Left ventricle myocardium superior (tissue), 1 donor: Measurements from ENCODE around the gene HIVEP2. TPM values are rescaled to one million over a fixed set of nuclear protein-coding genes. Genes with fewer than 3 reads are reported as not detected.
A peak's percentile ranks its signal among the peaks of the same experiment; 100 is the strongest.

ENCODE experiments used
- ATAC-seq: fragments of 200-7000 bp; cut with Tn5 transposase; one replicate; pipeline ENCODE4 v1.9.1; 2020; ENCODE audit warnings: mild to moderate bottlenecking, moderate library complexity
- DNase-seq: peaks from one replicate; pipeline ENCODE4 v3.0.0-alpha.2; 2020
- intact Hi-C: fragments of 100-400 bp; cut with micrococcal nuclease; formaldehyde crosslinking; loops from one replicate; pipeline ENCODE4 v1.11.0; 2022
- total RNA-seq: library from RNA; stranded (reverse); fragmentation: NEBNext Ultra II Directional; extraction: Animal tissue kit (Norgen Biotek cat#: 25700); gene quantifications from one replicate; pipeline ENCODE4 v1.2.1, GENCODE V29; 2021
- donor health status: DM: no; HTN: yes; CAD: no; lungs with severe emphysema.

HIVEP2 gene
- total RNA-seq, 1 donor from 2014 or later = 14.4 TPM

DNA sequence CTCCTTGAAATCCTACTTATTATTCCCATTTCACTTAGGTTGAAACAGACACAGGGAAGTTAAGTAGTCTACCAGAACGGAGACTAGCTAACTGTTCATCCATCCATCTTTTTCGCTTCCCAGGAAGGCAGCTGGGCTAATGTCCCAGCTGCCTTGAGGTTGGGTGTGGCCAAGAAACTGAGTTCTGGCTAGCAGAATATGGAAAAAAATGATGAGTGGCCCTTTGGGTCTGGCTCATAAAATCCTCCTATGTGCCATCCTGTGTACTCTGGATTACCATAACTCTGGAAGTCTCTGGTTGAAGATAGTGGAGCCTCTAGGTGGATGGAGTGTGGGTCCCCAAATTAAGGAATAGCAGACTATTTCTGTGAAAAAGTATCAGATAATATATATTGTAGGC is 206.2 kb downstream of the HIVEP2 start:
- no peak for ATAC-seq
- no peak for DNase-seq
- intact Hi-C loops = no loop called here

DNA sequence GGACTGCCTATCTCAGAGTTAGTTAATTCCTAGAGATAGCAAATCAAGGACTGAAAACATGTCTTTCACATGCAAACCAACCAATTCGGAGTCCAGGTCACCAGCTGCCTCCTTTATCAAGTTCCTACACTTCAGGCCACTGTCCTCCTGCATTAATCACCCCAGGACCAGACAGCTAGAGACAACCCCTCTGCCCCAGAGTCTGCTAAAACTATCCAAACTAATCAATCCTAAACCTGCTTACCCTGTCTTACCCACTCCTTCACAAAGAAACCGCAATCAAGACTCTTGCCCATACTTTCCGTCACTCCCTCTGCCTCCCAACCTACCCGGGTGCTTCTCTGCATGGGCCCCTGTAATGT is 207.0 kb downstream of the HIVEP2 start:
- intact Hi-C loops = no loop called here
- DNase-seq = no peak

DNA sequence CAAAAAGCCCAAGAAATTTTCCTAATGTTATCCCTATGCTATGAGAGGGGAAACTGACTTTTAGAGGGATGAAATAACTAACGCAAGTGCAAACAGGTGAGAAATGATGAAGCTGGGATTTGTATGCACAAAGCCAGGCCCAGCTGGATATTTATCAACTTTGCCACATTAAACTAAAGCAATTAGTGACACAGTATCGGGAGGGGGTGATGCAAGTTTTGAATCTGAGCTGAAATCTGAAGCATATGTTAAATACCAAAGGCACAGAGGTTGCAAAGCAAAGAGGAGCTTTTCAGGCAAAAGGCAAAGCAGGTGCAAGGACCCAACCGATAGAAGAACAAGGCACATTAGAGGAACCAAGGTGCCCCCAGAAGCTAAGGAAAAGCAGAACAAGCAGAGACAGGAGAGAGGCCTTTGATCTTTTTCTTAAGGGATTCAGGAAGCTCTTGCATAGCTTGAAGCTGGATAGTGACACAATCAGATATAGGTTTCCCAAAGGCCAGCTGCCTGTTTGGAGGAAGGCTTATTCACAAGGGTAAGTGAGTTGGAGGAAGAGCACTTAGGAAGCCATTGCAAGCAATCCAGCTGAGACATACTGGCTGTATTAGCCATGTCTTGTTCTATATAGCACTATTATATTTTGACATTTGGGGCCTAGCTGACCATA is 207.5 kb downstream of the HIVEP2 start:
- no peak for ATAC-seq
- intact Hi-C loops = no loop called here
- DNase-seq = no peak

More for the DNA sequence above, 207.0 kb downstream of the HIVEP2 start:
- no peak for ATAC-seq

- no peak for DNase-seq
- intact Hi-C loops = no loop called here
- ATAC-seq = no peak
Measured at GRCh38 chr6:142735204-142735603, 209.8 kb downstream of the HIVEP2 start.

- intact Hi-C loops = no loop called here
- DNase-seq (no peak), ATAC-seq (no peak)
Measured at GRCh38 chr6:142732790-142733189, 212.2 kb downstream of the HIVEP2 start.

DNA sequence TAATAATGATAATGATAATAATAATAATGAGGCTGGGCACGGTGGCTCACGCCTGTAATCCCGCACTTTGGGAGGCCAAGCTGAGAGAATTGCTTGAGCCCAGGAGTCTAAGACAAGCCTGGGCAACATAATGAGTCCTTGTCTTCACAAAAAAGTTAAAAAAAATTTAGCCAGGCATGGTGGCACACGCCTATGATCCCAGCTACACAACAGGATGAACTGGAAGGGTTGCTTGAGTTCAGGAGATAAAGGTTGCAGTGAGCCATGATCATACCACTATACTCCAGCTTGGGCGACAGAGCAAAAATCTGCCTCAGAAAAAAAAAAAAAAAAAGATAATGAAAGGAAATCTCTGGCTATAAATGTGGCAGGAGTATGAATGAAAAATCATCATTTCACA is 213.4 kb downstream of the HIVEP2 start:
- ATAC-seq = no peak
- intact Hi-C loops = no loop called here

DNA sequence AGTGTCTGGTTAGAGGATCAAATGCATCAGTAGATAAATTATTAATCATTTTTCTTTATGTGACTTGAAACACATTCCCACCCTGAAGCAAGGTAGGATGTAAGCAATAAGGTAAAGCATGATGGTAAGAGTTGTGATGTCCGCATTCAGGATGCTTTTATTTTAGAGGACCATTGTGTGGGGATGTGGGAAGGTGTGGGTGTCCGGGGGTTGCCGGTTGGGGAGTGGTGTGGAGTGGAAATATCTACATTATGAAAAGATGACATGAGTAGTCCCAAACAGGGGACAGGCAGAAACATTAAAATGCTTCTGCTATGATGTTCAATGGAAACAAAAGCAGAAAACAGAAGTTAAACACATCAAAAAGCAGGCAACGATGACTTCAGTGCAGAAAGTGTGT is 215.4 kb downstream of the HIVEP2 start:
- no peak for ATAC-seq
- intact Hi-C loops = no loop called here
- DNase-seq = no peak

More for the DNA sequence above, 213.4 kb downstream of the HIVEP2 start:
- no peak for DNase-seq

GRCh38 chr6:142728910-142729481 is 216.0 kb downstream of the HIVEP2 start:
- intact Hi-C loops = no loop called here
- ATAC-seq (no peak), DNase-seq (no peak)

DNA sequence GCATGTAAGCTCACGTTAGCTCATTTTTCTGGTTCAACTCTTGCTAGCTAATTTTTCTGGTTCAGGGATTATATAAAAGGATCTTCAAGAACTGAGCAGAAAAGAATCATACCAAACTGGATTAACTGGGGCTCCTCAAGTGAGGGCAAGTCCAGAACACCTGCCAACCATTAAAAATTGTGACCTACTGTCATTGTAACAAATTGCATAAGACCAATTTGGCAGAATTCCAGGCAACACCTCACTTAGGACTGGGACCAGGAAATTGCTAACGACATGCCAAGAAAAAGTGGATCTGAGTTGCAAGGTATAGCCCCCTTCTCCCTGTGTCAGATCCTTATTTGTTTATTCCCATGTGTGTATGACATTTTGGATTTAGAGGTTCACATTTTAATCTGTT is 216.6 kb downstream of the HIVEP2 start:
- DNase-seq (no peak), ATAC-seq (no peak)
- intact Hi-C loops = no loop called here

DNA sequence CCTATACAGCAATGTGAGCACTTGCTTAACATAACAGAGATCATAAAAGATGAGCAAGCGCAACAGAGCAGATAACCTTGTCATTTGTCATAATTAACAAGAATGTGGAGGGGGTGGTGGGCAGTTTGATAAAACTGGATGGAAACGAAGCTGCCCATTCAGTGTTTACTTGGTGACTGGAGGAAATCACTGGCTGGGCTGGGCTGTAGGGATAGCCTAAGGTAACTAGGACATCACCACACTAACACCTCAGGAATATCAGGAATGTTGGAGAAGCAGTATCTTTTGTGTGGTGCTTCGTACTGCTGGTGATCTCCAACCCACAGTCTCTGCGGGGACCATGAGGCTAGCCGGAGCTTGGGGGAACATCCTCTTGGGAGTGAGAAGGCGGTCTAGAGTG is 218.4 kb downstream of the HIVEP2 start:
- intact Hi-C loops = no loop called here
- no peak for ATAC-seq

DNA sequence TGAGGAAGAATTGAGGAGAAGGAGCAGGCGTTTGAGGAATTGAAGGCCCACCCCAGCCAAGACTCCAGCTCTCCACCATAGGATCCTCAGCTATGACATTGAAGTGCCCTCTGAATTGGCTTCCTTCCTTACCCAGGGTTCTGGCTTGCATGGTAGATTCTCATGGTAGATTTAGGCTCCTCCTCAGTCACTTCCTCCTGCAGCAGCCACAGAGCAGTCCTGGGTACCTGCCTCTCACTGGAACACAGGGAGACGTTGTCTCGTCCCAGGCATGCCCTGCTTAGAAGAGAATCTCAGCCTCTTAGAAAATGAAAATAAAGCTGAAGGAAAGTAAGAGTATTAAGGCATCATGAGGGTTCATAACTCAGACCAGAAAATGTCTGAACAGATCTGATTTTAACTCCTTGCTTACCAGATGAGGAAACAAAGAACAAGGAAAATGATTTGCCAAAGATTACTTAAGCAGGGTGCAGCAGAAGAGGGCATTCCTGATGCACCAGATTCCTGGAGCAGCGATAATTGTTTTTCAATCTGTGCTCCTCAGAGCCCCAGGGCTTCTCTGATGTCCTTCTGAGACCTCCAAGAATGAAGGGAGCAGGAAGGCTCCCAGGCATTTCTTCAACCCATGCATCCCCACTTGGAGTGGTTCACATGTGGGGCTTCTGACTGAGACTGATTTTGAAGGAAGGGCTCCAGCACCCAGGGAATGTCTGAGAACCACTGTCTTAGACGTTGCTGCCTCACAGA is 219.8 kb downstream of the HIVEP2 start:
- DNase-seq (no peak), ATAC-seq (no peak)
- intact Hi-C loops = no loop called here

More for the DNA sequence above, 218.4 kb downstream of the HIVEP2 start:
- DNase-seq = no peak

DNA sequence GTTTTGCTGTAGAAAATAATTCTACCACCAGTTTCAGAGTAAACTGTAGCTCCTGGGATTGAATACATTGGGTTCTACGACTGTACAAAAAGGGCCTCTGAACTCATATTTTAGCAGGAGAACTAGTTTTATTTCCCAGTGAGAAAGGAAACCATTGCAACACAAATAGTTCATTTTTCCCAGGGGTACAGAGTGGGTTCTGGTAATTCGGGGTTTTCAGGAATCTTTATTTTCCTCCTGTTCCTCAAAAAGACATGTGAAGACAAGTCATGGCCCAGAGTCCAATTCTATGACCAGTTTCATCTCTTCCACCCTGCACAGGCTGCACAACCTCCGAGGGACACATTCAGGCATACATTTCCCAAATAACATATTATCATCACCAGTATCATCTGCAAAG is 222.1 kb downstream of the HIVEP2 start:
- intact Hi-C loops = no loop called here
- no peak for ATAC-seq
- DNase-seq = no peak

DNA sequence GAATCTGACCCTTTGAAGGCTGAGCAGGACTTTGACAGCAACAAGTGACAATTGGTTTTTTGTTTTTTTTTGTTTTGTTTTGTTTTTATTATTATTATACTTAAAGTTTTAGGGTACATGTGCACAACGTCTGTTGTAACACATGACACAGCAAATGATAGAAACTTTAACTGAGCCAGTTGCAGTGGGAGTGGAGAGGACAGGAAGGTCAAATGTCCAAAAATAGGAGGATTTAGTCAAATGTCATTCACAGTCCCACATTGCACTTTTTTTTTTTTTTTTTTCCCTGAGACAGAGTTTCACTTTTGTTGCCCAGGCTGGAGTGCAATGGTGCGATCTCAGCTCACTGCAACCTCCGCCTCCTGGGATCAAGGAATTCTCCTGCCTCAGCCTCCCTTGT is 223.0 kb downstream of the HIVEP2 start:
- peak; percentile 21 for ATAC-seq
- no peak for DNase-seq
- intact Hi-C loops = no loop called here

DNA sequence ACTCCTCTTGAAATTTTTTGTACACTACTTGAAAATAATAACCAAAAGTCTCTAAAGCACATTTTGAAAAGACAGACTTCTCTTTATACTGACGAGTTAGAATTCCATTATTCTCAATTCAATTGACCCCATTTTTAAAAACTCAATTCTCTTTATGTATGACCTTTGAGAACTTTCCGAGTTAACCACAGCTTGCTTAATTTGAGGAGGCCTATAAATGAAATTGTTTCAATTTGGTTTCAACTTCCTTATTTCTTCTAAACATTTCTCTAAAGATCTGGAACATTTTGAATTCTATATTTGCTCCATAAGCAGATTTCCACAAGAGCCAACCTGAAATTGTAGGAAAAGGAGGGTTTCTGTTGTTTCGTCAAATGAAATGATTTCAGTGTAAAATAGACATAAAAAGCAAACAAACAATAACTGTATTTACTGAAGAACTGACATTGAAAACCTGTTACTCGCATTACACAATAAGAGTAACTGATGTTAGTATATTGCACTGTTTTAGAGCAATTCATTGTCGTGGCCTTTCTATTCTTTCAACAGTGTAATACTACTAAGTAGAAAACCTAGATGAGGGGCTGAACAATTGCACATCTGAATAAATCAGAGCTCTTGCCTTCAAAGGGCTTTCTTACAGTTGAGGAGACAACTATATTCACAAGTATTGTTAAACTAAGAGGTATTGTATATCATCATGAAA is 223.6 kb downstream of the HIVEP2 start:
- no peak for ATAC-seq
- intact Hi-C loops = no loop called here

DNA sequence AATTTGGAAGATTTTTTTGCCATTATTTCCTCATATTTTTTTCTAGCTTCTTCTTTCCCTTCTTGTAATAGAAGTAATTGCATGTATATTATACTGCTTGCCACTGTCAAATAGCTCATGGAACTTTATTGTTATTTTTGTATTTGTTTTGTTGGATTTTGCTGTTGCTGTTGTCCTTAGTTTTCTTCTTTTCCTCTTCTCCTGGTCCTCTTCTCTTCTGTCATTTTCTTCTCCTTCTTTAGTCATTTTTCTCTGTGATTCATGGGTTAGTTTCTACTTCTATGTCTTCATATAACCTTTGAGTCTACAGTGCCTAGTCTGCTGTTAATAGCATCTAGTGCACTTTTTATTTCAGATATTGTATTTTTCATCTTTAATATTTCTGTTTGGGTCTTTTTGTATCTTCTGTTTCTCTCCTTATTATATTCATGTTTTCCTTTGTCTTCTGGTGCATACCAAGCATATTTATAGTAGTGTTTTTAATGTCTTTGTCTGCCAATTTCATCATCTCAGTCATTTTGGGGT is 226.2 kb downstream of the HIVEP2 start:
- no peak for ATAC-seq

More for the DNA sequence above, 223.6 kb downstream of the HIVEP2 start:
- DNase-seq = no peak

DNA sequence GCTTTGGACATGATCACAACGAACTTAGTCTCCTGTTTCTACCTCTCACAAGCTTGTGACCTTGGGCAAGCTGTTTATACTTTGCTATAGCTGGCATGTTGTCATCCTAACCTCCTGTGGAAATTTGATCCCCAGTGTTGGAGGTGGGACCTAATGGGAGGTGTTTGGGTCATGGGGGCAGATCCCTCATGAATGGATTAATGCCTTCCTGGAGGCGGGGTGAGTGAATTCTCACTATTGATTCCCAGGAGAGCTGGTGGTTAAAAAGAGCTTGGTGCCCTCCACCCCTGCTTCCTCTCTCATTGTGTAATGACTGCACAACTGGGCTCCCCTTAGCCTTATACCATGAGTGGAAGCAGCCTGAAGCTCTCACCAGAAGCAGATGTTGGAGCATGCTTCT is 228.9 kb downstream of the HIVEP2 start:
- intact Hi-C loops = no loop called here
- ATAC-seq = no peak
- DNase-seq = no peak

More for the DNA sequence above, 226.2 kb downstream of the HIVEP2 start:
- no peak for DNase-seq
- intact Hi-C loops = no loop called here

DNA sequence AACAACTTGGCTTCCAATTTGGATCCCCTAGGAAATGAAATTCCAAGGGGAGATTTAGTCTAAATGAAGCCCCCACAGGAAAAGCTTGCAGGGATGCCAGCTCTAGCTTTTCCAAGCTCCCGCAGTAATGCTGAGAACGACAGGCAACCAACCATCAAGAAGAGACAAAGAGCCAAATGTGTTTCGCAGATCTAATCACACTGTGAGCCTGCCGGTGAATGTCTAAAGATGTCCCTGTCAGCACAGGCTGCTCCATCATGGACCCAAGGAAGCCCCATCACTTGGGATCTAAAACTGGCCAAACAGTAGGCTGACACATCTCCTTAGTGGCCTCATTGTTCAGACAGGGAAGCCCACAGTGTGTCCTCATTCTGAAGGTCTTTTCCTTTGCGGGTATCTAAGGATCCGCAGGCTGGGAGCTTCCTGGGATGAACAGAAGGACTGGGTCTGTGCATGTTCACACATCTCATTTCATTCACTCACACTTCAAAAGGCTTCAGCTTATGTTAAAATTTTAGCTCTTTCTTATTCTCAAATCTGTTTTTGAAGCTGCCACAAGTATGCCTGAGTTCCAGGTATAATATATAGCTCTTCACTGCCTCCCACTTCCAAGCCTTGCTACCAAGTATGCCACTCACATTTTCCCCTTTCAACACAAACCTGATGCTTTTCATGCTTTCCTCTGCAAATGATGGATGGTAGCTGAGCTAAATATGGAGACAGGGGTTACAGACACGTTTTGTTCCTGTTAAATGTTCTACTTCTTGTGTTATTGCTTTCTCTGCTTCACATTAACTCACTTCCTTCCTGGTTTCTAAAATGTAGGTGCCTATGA is 229.8 kb downstream of the HIVEP2 start:
- DNase-seq (no peak), ATAC-seq (no peak)
- intact Hi-C loops = no loop called here

- intact Hi-C loops = no loop called here
- DNase-seq = no peak
- no peak for ATAC-seq
Measured at GRCh38 chr6:142713959-142714358, 231.0 kb downstream of the HIVEP2 start.

DNA sequence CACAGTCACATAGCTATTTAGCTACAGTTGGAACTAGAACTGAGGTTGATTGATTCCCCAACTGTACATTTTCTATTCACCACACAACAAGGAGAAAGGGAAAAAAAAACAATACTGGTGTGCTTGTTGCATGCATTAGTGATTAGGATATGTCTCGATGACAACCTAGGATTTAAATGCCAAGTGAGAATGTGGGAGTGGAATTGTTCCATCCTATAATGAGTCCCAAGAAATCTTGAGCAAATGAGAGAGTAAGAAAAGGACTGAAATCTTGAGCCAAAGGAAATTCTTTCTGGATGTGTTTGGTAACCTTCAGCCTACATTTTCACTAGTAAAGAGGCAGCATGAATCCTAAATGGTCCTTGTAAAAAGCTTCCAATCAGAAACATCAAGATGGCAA is 232.7 kb downstream of the HIVEP2 start:
- no peak for DNase-seq
- intact Hi-C loops = no loop called here
- ATAC-seq = no peak
